OCI-LY7 (cell line): Measurements from ENCODE around the gene USP24. TPM values are rescaled to one million over a fixed set of nuclear protein-coding genes. Genes with fewer than 3 reads are reported as not detected.

Source experiments
- BruUV-seq: library from RNA; stranded (reverse); fragments of 400-500 nt; replicated peaks from 2 replicates; lab custom pipeline; 2021; lab: Mats Ljungman, UMichigan
- CTCF ChIA-PET: fragments of 300-600 bp; sonication (Branson Sonifier 250); formaldehyde crosslinking; loops from one replicate; lab custom pipeline; 2022; ENCODE audit warnings: antibody characterized with exemption; ENCODE audit not compliant: unreplicated experiment; lab: Charles Lee
- POLR2A ChIA-PET: fragments of 300-600 bp; sonication (Branson Sonifier 250); formaldehyde crosslinking; loops from one replicate; lab custom pipeline; 2022; ENCODE audit warnings: antibody characterized with exemption; lab: Charles Lee
- DNase-seq: peaks from one replicate; pipeline ENCODE4 v3.0.0-alpha.2; 2015; ENCODE audit warnings: low spot score
- H2AFZ ChIP-seq: fragments of 200-600 bp; sonication (generic), shearing (Covaris generic); 2 replicates; pipeline ENCODE4 v1.6.1; 2014; ENCODE audit warnings: mild to moderate bottlenecking, antibody characterized with exemption, low read length, moderate library complexity
- H3K27ac ChIP-seq: fragments of 200-600 bp; sonication (generic); 2 replicates; pipeline ENCODE4 v1.5.1; 2014; ENCODE audit warnings: mixed run types, low read depth, mild to moderate bottlenecking, moderate library complexity, low read length, inconsistent platforms; ENCODE audit not compliant: poor library complexity, severe bottlenecking
- H3K36me3 ChIP-seq: fragments of 200-600 bp; sonication (generic); 2 replicates; pipeline ENCODE4 v1.6.1; 2014; ENCODE audit warnings: mild to moderate bottlenecking, antibody characterized with exemption, low read length, moderate library complexity, mixed read lengths; ENCODE audit not compliant: insufficient read depth
- H3K4me1 ChIP-seq: fragments of 200-600 bp; sonication (generic); 2 replicates; pipeline ENCODE4 v1.5.1; 2014; ENCODE audit warnings: mild to moderate bottlenecking, low read length; ENCODE audit not compliant: insufficient read depth, poor library complexity, severe bottlenecking
- H3K4me2 ChIP-seq: fragments of 200-600 bp; sonication (generic); 2 replicates; pipeline ENCODE4 v1.6.1; 2014; ENCODE audit warnings: mild to moderate bottlenecking, low read length
- H3K4me3 ChIP-seq: fragments of 200-600 bp; sonication (generic); 2 replicates; pipeline ENCODE4 v1.5.1; 2014; ENCODE audit warnings: mild to moderate bottlenecking, low read depth, low read length; ENCODE audit not compliant: poor library complexity, severe bottlenecking
- H3K79me2 ChIP-seq: fragments of 200-600 bp; sonication (generic); 2 replicates; pipeline ENCODE4 v1.6.1; 2016; ENCODE audit warnings: low read depth, mild to moderate bottlenecking, low read length, moderate library complexity, mixed read lengths; ENCODE audit not compliant: insufficient read depth
- H3K9me2 ChIP-seq: fragments of 200-600 bp; sonication (generic); 2 replicates; pipeline ENCODE4 v1.6.1; 2016; ENCODE audit warnings: mild to moderate bottlenecking, low read length, mixed read lengths; ENCODE audit not compliant: insufficient read depth
- H3K9me3 ChIP-seq: fragments of 200-600 bp; sonication (generic); 2 replicates; pipeline ENCODE4 v1.6.1; 2014; ENCODE audit warnings: mild to moderate bottlenecking, mixed run types, low read length, mixed read lengths
- H4K20me1 ChIP-seq: fragments of 200-600 bp; sonication (generic); 2 replicates; pipeline ENCODE4 v1.6.1; 2014; ENCODE audit warnings: mild to moderate bottlenecking, antibody characterized with exemption, low read length, moderate library complexity, mixed read lengths; ENCODE audit not compliant: insufficient read depth
- CTCF ChIP-seq: fragments of 200-600 bp; sonication (generic); conservative IDR thresholded peaks from 2 replicates; pipeline ENCODE4 v1.5.1; 2014; ENCODE audit warnings: mild to moderate bottlenecking, antibody characterized with exemption, low read length, moderate library complexity, mixed read lengths
- EZH2phosphoT487 ChIP-seq: fragments of 200-600 bp; sonication (generic); IDR thresholded peaks from 2 replicates; pipeline ENCODE4 v1.6.1; 2018; ENCODE audit warnings: low read depth, borderline replicate concordance, mild to moderate bottlenecking, mixed run types, antibody characterized with exemption, low read length, moderate library complexity, mixed read lengths
- intact Hi-C: fragments of 100-400 bp; cut with micrococcal nuclease; formaldehyde crosslinking; loops from one replicate; pipeline ENCODE4 v1.10.0; 2022; ENCODE audit not compliant: unreplicated experiment
- total RNA-seq, 2 experiments: library from RNA; depleted of rRNA in 1 of 2; stranded (reverse); fragments of >200 nt in 1 of 2; shearing (Covaris generic) in 1 of 2; gene quantifications; 2 replicates each; pipeline ENCODE4 v1.2.3, GENCODE V29; 2014 to 2022

The USP24 gene
- total RNA-seq, 2 experiments from 2014 or later: 35.1 to 46.3 TPM

GRCh38 chr1:55209247-55209646 lies 5.9 kb downstream of the USP24 start:
- Histone ChIP-seq H3K4me3 (no peak overlapping the region), H4K20me1 (peaks cover 14% of the 10 kb centered on the region), H3K27ac (no peak overlapping the region), H2AFZ (no peak overlapping the region), H3K36me3 (peaks cover 13% of the 10 kb centered on the region; the same call in 1 of the 2 replicates), H3K9me3 (no peaks in the 10 kb centered on the region), H3K4me2 (peak overlapping the region; percentile 24), H3K4me1 (peaks cover 43% of the 10 kb centered on the region), H3K9me2 (no peaks in the 10 kb centered on the region), H3K79me2 (peaks cover 99% of the 10 kb centered on the region)
- POLR2A ChIA-PET: interaction anchor here (0.9 to 3.7 kb wide), 4 partner anchors 9 to 66 kb away, joined by 3 to 16 read pairs (median 12); no protein-coding TSS in a partner anchor
- BruUV-seq: no TSS peak
- TF ChIP-seq EZH2phosphoT487: no peak
- 0 out of 2 replicates have a peak, but pooled peaks have one; percentile 13 for TF ChIP-seq CTCF
- CTCF ChIA-PET: interaction anchor here (0.6 to 0.9 kb wide), 2 partner anchors 48 to 68 kb away, joined by 3 read pairs; no protein-coding TSS in a partner anchor
- DNase-seq: peak; percentile 48
- intact Hi-C loops: no loop called here

- Histone ChIP-seq H3K9me2 (no peaks in the 10 kb centered on the region), H3K4me3 (no peak overlapping the region), H3K9me3 (no peaks in the 10 kb centered on the region), H4K20me1 (peaks cover 15% of the 10 kb centered on the region), H3K4me1 (peaks cover 25% of the 10 kb centered on the region), H3K4me2 (no peak overlapping the region), H3K79me2 (peaks cover 84% of the 10 kb centered on the region), H2AFZ (no peak overlapping the region), H3K27ac (no peak overlapping the region), H3K36me3 (peaks cover 13% of the 10 kb centered on the region; the same call in 1 of the 2 replicates)
- TF ChIP-seq CTCF (no peak), EZH2phosphoT487 (no peak)
- intact Hi-C loops: no loop called here
- no TSS peak for BruUV-seq
- ChIA-PET CTCF (no interaction called here), POLR2A (interaction anchor here (1.1 to 1.7 kb wide), 3 partner anchors 9 to 18 kb away, joined by 3 to 5 read pairs (median 4); partner anchors contain the start of gene USP24)
- DNase-seq: no peak
These were observed 9.0 kb downstream of the USP24 start for GRCh38 chr1:55206210-55206609.

GRCh38 chr1:55204997-55205396 lies 10.2 kb downstream of the USP24 start:
- peaks cover 13% of the 10 kb centered on the region for H3K4me1 ChIP-seq
- ChIA-PET CTCF (no interaction called here), POLR2A (interaction anchor here (1.0 to 1.6 kb wide), 2 partner anchors 13 to 61 kb away, joined by 3 read pairs; no protein-coding TSS in a partner anchor)
- H3K9me2 ChIP-seq: no peaks in the 10 kb centered on the region
- no peaks in the 10 kb centered on the region for H3K9me3 ChIP-seq
- H3K4me2 ChIP-seq: no peak overlapping the region
- no peak for TF ChIP-seq EZH2phosphoT487
- no peak for TF ChIP-seq CTCF
- BruUV-seq: no TSS peak
- no peak overlapping the region for H2AFZ ChIP-seq
- H3K79me2 ChIP-seq: peaks cover 72% of the 10 kb centered on the region; the same call in 1 of the 2 replicates
- no peak overlapping the region for H3K27ac ChIP-seq
- DNase-seq: no peak
- peaks cover 15% of the 10 kb centered on the region; the same call in 1 of the 2 replicates for H4K20me1 ChIP-seq
- peaks cover 19% of the 10 kb centered on the region for H3K36me3 ChIP-seq
- H3K4me3 ChIP-seq: no peak overlapping the region
- intact Hi-C loops: no loop called here
